AG04449 (cell line): Measurements from ENCODE around the gene UGDH.

Source experiments
- CTCF ChIA-PET: fragments of 350-600 bp; formaldehyde crosslinking; extraction: SDS; loops from one replicate; lab custom pipeline; 2021; ENCODE audit warnings: antibody characterized with exemption; lab: Yijun Ruan, JAX
- POLR2A ChIA-PET: fragments of 400-600, 350-600 bp; formaldehyde crosslinking; extraction: SDS; loops from one replicate; lab custom pipeline; 2020; ENCODE audit warnings: antibody characterized with exemption, inconsistent platforms; lab: Yijun Ruan, JAX
- DNase-seq: peaks from one replicate; pipeline ENCODE4 v3.0.0-alpha.2; 2010; ENCODE audit warnings: low read depth, low spot score
- H3K4me3 ChIP-seq: 2 replicates; pipeline ENCODE4 v1.5.1; 2011; ENCODE audit warnings: low read depth, mild to moderate bottlenecking, control low read depth, low read length
- TF ChIP-seq, protein P1 (sequence below): IDR thresholded peaks from one replicate; pipeline ENCODE4 v1.5.1; 2011; ENCODE audit warnings: mild to moderate bottlenecking, moderate library complexity, low read length, control low read depth, inconsistent platforms; ENCODE audit not compliant: insufficient read depth; ENCODE audit errors: missing control alignments

Gene UGDH

GRCh38 chr4:39451423-39452023 is 75.7 kb downstream of the UGDH start:
- CTCF ChIA-PET, result interaction anchor here (1.3 kb wide), 1 partner anchor 18 kb away, joined by 3 read pairs; no protein-coding TSS in a partner anchor
- DNase-seq, result no peak
- H3K4me3 ChIP-seq, result no peak overlapping the region
- POLR2A ChIA-PET, result interaction anchor here (0.6 to 0.7 kb wide), 2 partner anchors 9 to 161 kb away, joined by 3 read pairs; no protein-coding TSS in a partner anchor
- TF ChIP-seq, protein P1, sequence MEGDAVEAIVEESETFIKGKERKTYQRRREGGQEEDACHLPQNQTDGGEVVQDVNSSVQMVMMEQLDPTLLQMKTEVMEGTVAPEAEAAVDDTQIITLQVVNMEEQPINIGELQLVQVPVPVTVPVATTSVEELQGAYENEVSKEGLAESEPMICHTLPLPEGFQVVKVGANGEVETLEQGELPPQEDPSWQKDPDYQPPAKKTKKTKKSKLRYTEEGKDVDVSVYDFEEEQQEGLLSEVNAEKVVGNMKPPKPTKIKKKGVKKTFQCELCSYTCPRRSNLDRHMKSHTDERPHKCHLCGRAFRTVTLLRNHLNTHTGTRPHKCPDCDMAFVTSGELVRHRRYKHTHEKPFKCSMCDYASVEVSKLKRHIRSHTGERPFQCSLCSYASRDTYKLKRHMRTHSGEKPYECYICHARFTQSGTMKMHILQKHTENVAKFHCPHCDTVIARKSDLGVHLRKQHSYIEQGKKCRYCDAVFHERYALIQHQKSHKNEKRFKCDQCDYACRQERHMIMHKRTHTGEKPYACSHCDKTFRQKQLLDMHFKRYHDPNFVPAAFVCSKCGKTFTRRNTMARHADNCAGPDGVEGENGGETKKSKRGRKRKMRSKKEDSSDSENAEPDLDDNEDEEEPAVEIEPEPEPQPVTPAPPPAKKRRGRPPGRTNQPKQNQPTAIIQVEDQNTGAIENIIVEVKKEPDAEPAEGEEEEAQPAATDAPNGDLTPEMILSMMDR, result no peak

DNA sequence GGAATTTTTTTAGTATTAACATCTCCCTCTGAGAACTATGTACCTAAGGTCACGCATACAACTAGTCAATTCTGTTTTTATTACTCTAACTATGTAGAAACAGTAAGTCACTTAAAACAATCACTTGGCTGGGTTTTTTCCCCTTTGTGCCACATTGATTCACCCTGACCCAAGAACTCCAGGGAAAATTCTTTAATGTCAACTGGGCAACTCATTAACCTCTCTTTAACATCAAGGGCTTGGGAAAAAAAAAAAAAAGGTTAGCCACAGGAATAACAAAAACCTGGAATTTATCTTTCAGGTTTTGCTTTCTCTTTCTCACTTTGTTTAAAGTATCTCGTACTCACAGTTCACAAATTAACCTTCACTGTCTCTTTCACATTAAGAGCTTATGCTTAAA is 76.6 kb downstream of the UGDH start:
- TF ChIP-seq, protein P1, result no peak
- no peak overlapping the region for H3K4me3 ChIP-seq
- no peak for DNase-seq
- ChIA-PET POLR2A (interaction anchor here (0.7 kb wide), 1 partner anchor 10 kb away, joined by 3 read pairs; no protein-coding TSS in a partner anchor), CTCF (interaction anchor here (0.6 to 1.4 kb wide), 2 partner anchors 15 to 691 kb away, joined by 3 read pairs; no protein-coding TSS in a partner anchor)
